Right lobe of liver (tissue), 4 donors: Measurements from ENCODE around the gene LRRC2.

Experiments
- POLR2A ChIP-seq: fragments of 450-650 bp; IDR thresholded peaks from one replicate; pipeline ENCODE4 v1.6.1; 2017; ENCODE audit warnings: antibody characterized with exemption, mild to moderate bottlenecking
- TF ChIP-seq, protein P1 (sequence below), 4 donors: fragments of 200-600 bp in 3 of 4; fragments of 450-650 bp in 1 of 4; IDR thresholded peaks; one replicate each; pipeline versions ENCODE4 v1.5.1 to v1.8.0; 2016 to 2022; ENCODE audit warnings: antibody characterized with exemption in 4 of 4, mild to moderate bottlenecking in 2 of 4
- donor health status: DM: no; HTN: no; CAD: no.
- donor health status: DM: no; HTN: no; CAD: no.
- donor health status: DM: no; HTN: yes; CAD: no.

- TF ChIP-seq, protein P1, sequence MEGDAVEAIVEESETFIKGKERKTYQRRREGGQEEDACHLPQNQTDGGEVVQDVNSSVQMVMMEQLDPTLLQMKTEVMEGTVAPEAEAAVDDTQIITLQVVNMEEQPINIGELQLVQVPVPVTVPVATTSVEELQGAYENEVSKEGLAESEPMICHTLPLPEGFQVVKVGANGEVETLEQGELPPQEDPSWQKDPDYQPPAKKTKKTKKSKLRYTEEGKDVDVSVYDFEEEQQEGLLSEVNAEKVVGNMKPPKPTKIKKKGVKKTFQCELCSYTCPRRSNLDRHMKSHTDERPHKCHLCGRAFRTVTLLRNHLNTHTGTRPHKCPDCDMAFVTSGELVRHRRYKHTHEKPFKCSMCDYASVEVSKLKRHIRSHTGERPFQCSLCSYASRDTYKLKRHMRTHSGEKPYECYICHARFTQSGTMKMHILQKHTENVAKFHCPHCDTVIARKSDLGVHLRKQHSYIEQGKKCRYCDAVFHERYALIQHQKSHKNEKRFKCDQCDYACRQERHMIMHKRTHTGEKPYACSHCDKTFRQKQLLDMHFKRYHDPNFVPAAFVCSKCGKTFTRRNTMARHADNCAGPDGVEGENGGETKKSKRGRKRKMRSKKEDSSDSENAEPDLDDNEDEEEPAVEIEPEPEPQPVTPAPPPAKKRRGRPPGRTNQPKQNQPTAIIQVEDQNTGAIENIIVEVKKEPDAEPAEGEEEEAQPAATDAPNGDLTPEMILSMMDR (IDR thresholded peaks at IDR 0.05) = no peak
- TF ChIP-seq POLR2A = no peak
These were observed 64.4 kb downstream of the LRRC2 start for GRCh38 chr3:46501702-46502101.
